ENCODE data around the gene COG5. TPM values are rescaled to one million over a fixed set of nuclear protein-coding genes. Genes with fewer than 3 reads are reported as not detected.

COG5 gene
- total RNA-seq, 3 donors from 2014 or later = 35.2 to 61.2 (median 38.0) TPM

GRCh38 chr7:107244613-107245012 lies 319.1 kb downstream of the COG5 start:
- Histone ChIP-seq H3K4me3 (no peak overlapping the region), H3K27me3 (no peaks in the 10 kb centered on the region), H3K4me1 (no peaks in the 10 kb centered on the region), H3K36me3 (no peaks in the 10 kb centered on the region), H3K9me3 (peaks cover 0 to 4% of the 10 kb centered on the region in 2 donors), H3K27ac (no peak overlapping the region)
- intact Hi-C loops (cut with DNase I; ENCODE audit: low total_unique reads) = no loop called here
- no peak for DNase-seq (ENCODE audit: low spot score in 2 of 2)
- TF ChIP-seq POLR2A (IDR thresholded peaks at IDR 0.05) (no peak), POLR2AphosphoS5 (IDR thresholded peaks at IDR 0.05) (no peak)
- TF ChIP-seq, protein P1, sequence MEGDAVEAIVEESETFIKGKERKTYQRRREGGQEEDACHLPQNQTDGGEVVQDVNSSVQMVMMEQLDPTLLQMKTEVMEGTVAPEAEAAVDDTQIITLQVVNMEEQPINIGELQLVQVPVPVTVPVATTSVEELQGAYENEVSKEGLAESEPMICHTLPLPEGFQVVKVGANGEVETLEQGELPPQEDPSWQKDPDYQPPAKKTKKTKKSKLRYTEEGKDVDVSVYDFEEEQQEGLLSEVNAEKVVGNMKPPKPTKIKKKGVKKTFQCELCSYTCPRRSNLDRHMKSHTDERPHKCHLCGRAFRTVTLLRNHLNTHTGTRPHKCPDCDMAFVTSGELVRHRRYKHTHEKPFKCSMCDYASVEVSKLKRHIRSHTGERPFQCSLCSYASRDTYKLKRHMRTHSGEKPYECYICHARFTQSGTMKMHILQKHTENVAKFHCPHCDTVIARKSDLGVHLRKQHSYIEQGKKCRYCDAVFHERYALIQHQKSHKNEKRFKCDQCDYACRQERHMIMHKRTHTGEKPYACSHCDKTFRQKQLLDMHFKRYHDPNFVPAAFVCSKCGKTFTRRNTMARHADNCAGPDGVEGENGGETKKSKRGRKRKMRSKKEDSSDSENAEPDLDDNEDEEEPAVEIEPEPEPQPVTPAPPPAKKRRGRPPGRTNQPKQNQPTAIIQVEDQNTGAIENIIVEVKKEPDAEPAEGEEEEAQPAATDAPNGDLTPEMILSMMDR (IDR thresholded peaks at IDR 0.05) = no peak

GRCh38 chr7:107242267-107242666 lies 321.5 kb downstream of the COG5 start:
- no peak overlapping the region for H3K4me3 ChIP-seq
- peaks cover 0 to 4% of the 10 kb centered on the region in 2 donors for H3K9me3 ChIP-seq
- no peaks in the 10 kb centered on the region for H3K36me3 ChIP-seq
- no peaks in the 10 kb centered on the region for H3K4me1 ChIP-seq
- no peak overlapping the region for H3K27ac ChIP-seq
- no peak for TF ChIP-seq POLR2A (IDR thresholded peaks at IDR 0.05)
- no peak for TF ChIP-seq POLR2AphosphoS5 (IDR thresholded peaks at IDR 0.05)
- TF ChIP-seq, protein P1 (IDR thresholded peaks at IDR 0.05) = no peak
- no peaks in the 10 kb centered on the region for H3K27me3 ChIP-seq
- intact Hi-C loops (cut with DNase I; ENCODE audit: low total_unique reads) = loop anchor here (2.0 kb wide), 1 partner anchor 41 kb away; no protein-coding TSS in a partner anchor
- DNase-seq (ENCODE audit: low spot score in 2 of 2) = no peak

- no peaks in the 10 kb centered on the region for H3K9me3 ChIP-seq
- DNase-seq (ENCODE audit: low spot score in 2 of 2) = no peak
- intact Hi-C loops (cut with DNase I; ENCODE audit: low total_unique reads) = no loop called here
Observed at GRCh38 chr7:107237451-107237850, 326.3 kb downstream of the COG5 start.

DNA sequence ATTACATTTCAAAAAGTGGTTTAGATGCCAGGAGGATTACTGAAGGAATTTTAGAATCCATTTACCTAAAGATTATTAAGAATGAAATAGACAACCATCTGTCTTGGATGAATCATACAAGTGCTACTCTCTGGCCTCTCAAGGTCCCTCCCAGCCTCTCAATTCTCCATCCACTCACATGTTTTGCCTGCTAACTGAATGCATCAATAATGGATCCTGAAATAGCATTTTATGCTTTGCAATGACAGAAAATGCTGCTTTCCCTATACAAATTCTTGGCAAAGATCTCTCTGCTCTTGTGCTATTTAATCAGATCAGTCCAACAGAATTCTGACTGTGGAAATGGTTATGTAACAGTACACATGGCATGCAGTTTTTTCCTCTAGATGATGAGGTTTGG lies 326.9 kb downstream of the COG5 start:
- intact Hi-C loops (cut with DNase I; ENCODE audit: low total_unique reads) = no loop called here
- Histone ChIP-seq H3K9me3 (no peaks in the 10 kb centered on the region), H3K4me1 (no peaks in the 10 kb centered on the region), H3K36me3 (no peaks in the 10 kb centered on the region), H3K4me3 (no peak overlapping the region), H3K27me3 (no peaks in the 10 kb centered on the region), H3K27ac (no peak overlapping the region)
- no peak for DNase-seq (ENCODE audit: low spot score in 2 of 2)
- TF ChIP-seq, protein P1 (IDR thresholded peaks at IDR 0.05) = no peak
- TF ChIP-seq POLR2AphosphoS5 (IDR thresholded peaks at IDR 0.05) = no peak
- TF ChIP-seq POLR2A (IDR thresholded peaks at IDR 0.05) = no peak

More at GRCh38 chr7:107237451-107237850, 326.3 kb downstream of the COG5 start:
- no peak overlapping the region for H3K27ac ChIP-seq
- no peak overlapping the region for H3K4me3 ChIP-seq
- H3K4me1 ChIP-seq = no peaks in the 10 kb centered on the region
- H3K27me3 ChIP-seq = no peaks in the 10 kb centered on the region
- TF ChIP-seq POLR2AphosphoS5 (IDR thresholded peaks at IDR 0.05) = no peak
- no peak for TF ChIP-seq POLR2A (IDR thresholded peaks at IDR 0.05)
- TF ChIP-seq, protein P1 (IDR thresholded peaks at IDR 0.05) = no peak
- no peaks in the 10 kb centered on the region for H3K36me3 ChIP-seq

- H3K4me3 ChIP-seq = no peak overlapping the region
- TF ChIP-seq, protein P1 (IDR thresholded peaks at IDR 0.05) = no peak
- no peak for TF ChIP-seq POLR2A (IDR thresholded peaks at IDR 0.05)
- no peak for TF ChIP-seq POLR2AphosphoS5 (IDR thresholded peaks at IDR 0.05)
- no peaks in the 10 kb centered on the region for H3K4me1 ChIP-seq
- no peaks in the 10 kb centered on the region for H3K36me3 ChIP-seq
- DNase-seq (ENCODE audit: low spot score in 2 of 2) = no peak
- no peaks in the 10 kb centered on the region for H3K27me3 ChIP-seq
- H3K9me3 ChIP-seq = no peaks in the 10 kb centered on the region
- intact Hi-C loops (cut with DNase I; ENCODE audit: low total_unique reads) = no loop called here
- peak overlapping the region in 1 of 2 donors; percentile 9 for H3K27ac ChIP-seq
Observed at GRCh38 chr7:107234436-107234835, 329.3 kb downstream of the COG5 start.

Data from breast epithelium (tissue), 4 donors.